Esophagus (tissue), 2 donors: ENCODE measurements around the gene SEC14L1. TPM values are rescaled to one million over a fixed set of nuclear protein-coding genes. Genes with fewer than 3 reads are reported as not detected.

Experiments
- H3K27ac ChIP-seq, 2 donors: one replicate each; pipeline ENCODE4 v1.5.1; 2013; ENCODE audit warnings: low read depth in 2 of 2, mild to moderate bottlenecking in 2 of 2, inconsistent platforms in 1 of 2, low read length in 1 of 2, moderate library complexity in 1 of 2
- H3K27me3 ChIP-seq, 2 donors: one replicate each; pipeline ENCODE4 v1.6.1; 2013; ENCODE audit warnings: low read length in 2 of 2, control low read depth in 1 of 2, mild to moderate bottlenecking in 1 of 2; ENCODE audit not compliant: insufficient read depth in 2 of 2, control insufficient read depth in 1 of 2
- H3K36me3 ChIP-seq, 2 donors: one replicate each; pipeline ENCODE4 v1.6.1; 2013; ENCODE audit warnings: low read length in 1 of 2; ENCODE audit not compliant: control insufficient read depth in 2 of 2, insufficient read depth in 2 of 2
- H3K4me1 ChIP-seq, 2 donors: one replicate each; pipeline ENCODE4 v1.6.1; 2013; ENCODE audit warnings: low read length in 1 of 2; ENCODE audit not compliant: control insufficient read depth in 2 of 2, insufficient read depth in 2 of 2
- H3K4me3 ChIP-seq, 2 donors: one replicate each; pipeline ENCODE4 v1.5.1; 2013; ENCODE audit warnings: low read length in 2 of 2, mild to moderate bottlenecking in 2 of 2, low read depth in 1 of 2, moderate library complexity in 1 of 2
- H3K9me3 ChIP-seq, 2 donors: one replicate each; pipeline ENCODE4 v1.6.1; 2013; ENCODE audit warnings: mild to moderate bottlenecking in 2 of 2, low read depth in 1 of 2, low read length in 1 of 2, moderate library complexity in 1 of 2; ENCODE audit not compliant: control insufficient read depth in 2 of 2, insufficient read depth in 1 of 2
- WGBS, 2 donors: extraction: QIAGEN DNeasy Blood & Tissue Kit; methylation state at CpG; one replicate each; pipeline ENCODE4 v1.1.7; 2013; 5-methylcytosine and 5-hydroxymethylcytosine counted together
- polyA plus RNA-seq, 2 donors: library from polyadenylated mRNA; stranded (reverse); fragments of 200-250 nt; gene quantifications; one replicate each; pipeline ENCODE4 v1.2.3, GENCODE V29; 2013
- donor health status: healthy with polysubstance abuse.
- donor health status: Bipolar disorder and iron deficiency.

The SEC14L1 gene
- polyA plus RNA-seq, 2 donors, result 15.5 to 49.5 TPM

DNA sequence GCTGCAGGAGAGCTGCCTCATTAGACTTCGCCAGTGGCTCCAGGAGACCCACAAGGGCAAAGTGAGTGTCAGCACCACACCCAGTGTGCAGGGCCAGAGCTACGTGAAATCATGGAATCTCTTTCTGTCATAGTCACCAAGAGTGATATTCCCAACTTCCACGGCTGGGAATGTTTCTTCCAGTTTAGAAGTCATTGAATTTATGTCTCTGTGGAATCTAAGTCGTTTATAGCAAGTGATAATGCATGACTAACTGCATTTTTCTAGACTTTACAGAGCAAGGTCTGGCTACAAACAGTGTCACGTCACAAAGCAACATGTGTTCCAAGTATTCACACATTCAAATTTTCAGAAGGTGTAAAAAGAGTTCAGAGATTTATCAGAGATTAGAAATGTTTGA is 55.5 kb downstream of the SEC14L1 start:
- no peak overlapping the region for H3K27ac ChIP-seq
- H3K4me1 ChIP-seq, result peaks cover 0 to 4% of the 10 kb centered on the region in 2 donors
- no peaks in the 10 kb centered on the region for H3K9me3 ChIP-seq
- WGBS, 2 donors, result 82 to 86% methylated on average over 5 of the region's 5 CpGs
- no peak overlapping the region for H3K4me3 ChIP-seq
- no peaks in the 10 kb centered on the region for H3K27me3 ChIP-seq
- peaks cover 23 to 26% of the 10 kb centered on the region in 2 donors for H3K36me3 ChIP-seq

DNA sequence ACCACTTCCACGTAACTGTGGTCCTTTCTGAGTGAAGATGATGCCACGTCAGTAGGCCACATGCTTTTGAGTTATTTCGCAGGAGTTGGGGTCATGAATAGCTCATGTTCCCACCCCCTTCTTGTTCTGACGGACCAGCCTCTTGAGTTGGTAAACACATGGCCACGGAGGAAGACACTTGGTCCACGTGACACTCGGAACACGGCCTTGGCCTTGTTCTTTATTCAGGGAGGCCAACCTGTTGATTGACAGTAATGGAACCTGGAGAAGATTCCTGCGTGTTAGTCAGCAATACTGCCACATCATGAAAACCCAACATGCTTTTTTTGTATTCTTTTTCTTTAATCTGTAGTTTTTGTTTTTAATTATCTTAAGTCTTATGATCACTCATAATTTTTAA is 56.3 kb downstream of the SEC14L1 start:
- 93 to 96% methylated on average over 9 of the region's 9 CpGs for WGBS, 2 donors
- Histone ChIP-seq H3K9me3 (peaks cover 0 to 3% of the 10 kb centered on the region in 2 donors), H3K27me3 (no peaks in the 10 kb centered on the region), H3K36me3 (peaks cover 20 to 30% of the 10 kb centered on the region in 2 donors), H3K4me3 (no peak overlapping the region), H3K27ac (no peak overlapping the region), H3K4me1 (peaks cover 0 to 4% of the 10 kb centered on the region in 2 donors)

- H3K4me1 ChIP-seq, result peaks cover 0 to 4% of the 10 kb centered on the region in 2 donors
- H3K27me3 ChIP-seq, result no peaks in the 10 kb centered on the region
- peaks cover 0 to 3% of the 10 kb centered on the region in 2 donors for H3K9me3 ChIP-seq
- no peak overlapping the region for H3K4me3 ChIP-seq
- peaks cover 15 to 25% of the 10 kb centered on the region in 2 donors for H3K36me3 ChIP-seq
- WGBS, 2 donors, result 40 to 60% methylated on average over 10 of the region's 10 CpGs
- H3K27ac ChIP-seq, result peak overlapping the region; percentile 80 to 85
Observed at GRCh38 chr17:77200711-77201110, 59.9 kb downstream of the SEC14L1 start.

DNA sequence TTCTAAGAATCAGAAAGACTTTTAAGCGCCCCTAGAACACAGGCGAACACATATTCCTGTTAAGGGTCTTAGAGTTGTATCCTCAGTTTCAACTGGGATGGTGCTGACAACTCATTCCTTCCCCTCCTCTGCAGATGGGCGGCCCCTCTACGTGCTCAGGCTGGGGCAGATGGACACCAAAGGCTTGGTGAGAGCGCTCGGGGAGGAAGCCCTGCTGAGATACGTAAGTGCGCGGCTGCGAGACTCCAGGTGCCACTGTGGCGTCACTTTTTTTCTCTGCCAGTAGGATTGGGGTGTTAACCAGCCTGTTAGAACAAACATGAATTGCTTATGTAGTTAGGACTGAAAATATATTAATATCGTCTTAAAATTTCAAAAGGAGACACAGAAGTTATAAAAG is 62.7 kb downstream of the SEC14L1 start:
- 95% methylated on average over 12 of the region's 12 CpGs for WGBS, 2 donors
- H3K27me3 ChIP-seq, result no peaks in the 10 kb centered on the region
- H3K4me3 ChIP-seq, result no peak overlapping the region
- H3K9me3 ChIP-seq, result peaks cover 0 to 3% of the 10 kb centered on the region in 2 donors
- H3K36me3 ChIP-seq, result peaks cover 11 to 30% of the 10 kb centered on the region in 2 donors
- peaks cover 0 to 4% of the 10 kb centered on the region in 2 donors for H3K4me1 ChIP-seq
- H3K27ac ChIP-seq, result no peak overlapping the region

- 94 to 95% methylated on average over 13 of the region's 13 CpGs for WGBS, 2 donors
- Histone ChIP-seq H3K36me3 (peaks cover 11 to 30% of the 10 kb centered on the region in 2 donors), H3K27me3 (no peaks in the 10 kb centered on the region), H3K9me3 (peaks cover 0 to 3% of the 10 kb centered on the region in 2 donors), H3K4me1 (peaks cover 0 to 4% of the 10 kb centered on the region in 2 donors), H3K27ac (no peak overlapping the region), H3K4me3 (no peak overlapping the region)
Observed at GRCh38 chr17:77203846-77204245, 63.1 kb downstream of the SEC14L1 start.

GRCh38 chr17:77204536-77204935 is 63.8 kb downstream of the SEC14L1 start:
- peaks cover 0 to 4% of the 10 kb centered on the region in 2 donors for H3K4me1 ChIP-seq
- no peaks in the 10 kb centered on the region for H3K27me3 ChIP-seq
- H3K9me3 ChIP-seq, result peaks cover 0 to 3% of the 10 kb centered on the region in 2 donors
- H3K4me3 ChIP-seq, result no peak overlapping the region
- WGBS, 2 donors, result 79 to 93% methylated on average over 8 of the region's 8 CpGs
- H3K27ac ChIP-seq, result no peak overlapping the region
- peaks cover 11 to 35% of the 10 kb centered on the region in 2 donors for H3K36me3 ChIP-seq

DNA sequence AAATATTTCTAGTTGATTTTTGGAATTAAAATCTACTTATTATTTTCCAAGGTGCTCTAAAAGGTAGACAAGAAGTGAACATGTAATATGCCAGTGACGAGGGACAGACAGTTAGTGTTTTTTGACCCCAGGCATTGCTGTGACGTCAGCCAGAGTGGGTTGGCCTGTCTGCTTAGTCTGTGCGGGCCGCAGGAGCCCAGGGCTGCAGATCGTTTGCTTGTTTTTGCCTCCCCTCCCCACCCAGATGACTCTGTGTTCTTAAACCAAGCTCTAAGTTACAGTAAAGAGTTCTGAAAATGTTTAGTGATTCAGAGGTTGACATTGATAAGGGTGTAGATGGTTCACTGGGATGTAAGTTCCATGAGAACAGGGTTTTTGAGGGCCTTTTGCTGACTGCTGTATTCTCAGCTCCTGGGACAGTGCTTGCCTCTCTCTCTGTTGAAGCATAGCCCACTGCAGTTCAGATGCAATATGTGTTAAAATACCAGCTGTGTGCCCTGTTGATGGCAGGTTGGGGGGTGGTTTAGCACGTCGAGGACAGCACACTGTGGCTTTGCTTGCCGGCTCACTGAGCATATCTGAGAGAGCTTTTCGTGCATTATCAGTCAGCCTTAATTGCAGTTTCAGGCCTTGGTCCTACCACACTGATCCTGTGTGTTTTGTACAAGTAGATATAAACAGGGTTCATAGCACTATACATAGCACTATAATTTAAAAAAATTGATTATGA is 64.8 kb downstream of the SEC14L1 start:
- peaks cover 0 to 2% of the 10 kb centered on the region in 2 donors for H3K4me1 ChIP-seq

GRCh38 chr17:77206158-77206956 is 65.6 kb downstream of the SEC14L1 start:
- 80 to 83% methylated on average over 14 of the region's 14 CpGs for whole genome bisulfite sequencing, 2 donors

More for the DNA sequence above, 64.8 kb downstream of the SEC14L1 start:
- H3K27me3 ChIP-seq, result no peaks in the 10 kb centered on the region
- peaks cover 0 to 3% of the 10 kb centered on the region in 2 donors for H3K9me3 ChIP-seq
- H3K27ac ChIP-seq, result no peak overlapping the region
- 82 to 85% methylated on average over 9 of the region's 9 CpGs for WGBS, 2 donors
- peaks cover 13 to 38% of the 10 kb centered on the region in 2 donors for H3K36me3 ChIP-seq
- H3K4me3 ChIP-seq, result no peak overlapping the region

GRCh38 chr17:77207689-77208216 is 67.0 kb downstream of the SEC14L1 start:
- H3K27me3 ChIP-seq, result no peaks in the 10 kb centered on the region
- WGBS, 2 donors, result 86 to 87% methylated on average over 9 of the region's 9 CpGs
- no peaks in the 10 kb centered on the region for H3K4me1 ChIP-seq
- H3K36me3 ChIP-seq, result peaks cover 21 to 48% of the 10 kb centered on the region in 2 donors
- no peaks in the 10 kb centered on the region for H3K9me3 ChIP-seq
- no peak overlapping the region for H3K4me3 ChIP-seq
- no peak overlapping the region for H3K27ac ChIP-seq

More at GRCh38 chr17:77206158-77206956, 65.6 kb downstream of the SEC14L1 start:
- Histone ChIP-seq H3K27me3 (no peaks in the 10 kb centered on the region), H3K27ac (no peak overlapping the region), H3K36me3 (peaks cover 15 to 44% of the 10 kb centered on the region in 2 donors), H3K4me3 (no peak overlapping the region), H3K9me3 (peaks cover 0 to 3% of the 10 kb centered on the region in 2 donors), H3K4me1 (no peaks in the 10 kb centered on the region)
